Measurements from ENCODE around the gene DENND5A.
"Not testable (repeated sequence)": the region's sequence is repeated elsewhere in the genome, so short reads cannot be mapped to it uniquely, and the experiment has no call there.

DENND5A gene

DNA sequence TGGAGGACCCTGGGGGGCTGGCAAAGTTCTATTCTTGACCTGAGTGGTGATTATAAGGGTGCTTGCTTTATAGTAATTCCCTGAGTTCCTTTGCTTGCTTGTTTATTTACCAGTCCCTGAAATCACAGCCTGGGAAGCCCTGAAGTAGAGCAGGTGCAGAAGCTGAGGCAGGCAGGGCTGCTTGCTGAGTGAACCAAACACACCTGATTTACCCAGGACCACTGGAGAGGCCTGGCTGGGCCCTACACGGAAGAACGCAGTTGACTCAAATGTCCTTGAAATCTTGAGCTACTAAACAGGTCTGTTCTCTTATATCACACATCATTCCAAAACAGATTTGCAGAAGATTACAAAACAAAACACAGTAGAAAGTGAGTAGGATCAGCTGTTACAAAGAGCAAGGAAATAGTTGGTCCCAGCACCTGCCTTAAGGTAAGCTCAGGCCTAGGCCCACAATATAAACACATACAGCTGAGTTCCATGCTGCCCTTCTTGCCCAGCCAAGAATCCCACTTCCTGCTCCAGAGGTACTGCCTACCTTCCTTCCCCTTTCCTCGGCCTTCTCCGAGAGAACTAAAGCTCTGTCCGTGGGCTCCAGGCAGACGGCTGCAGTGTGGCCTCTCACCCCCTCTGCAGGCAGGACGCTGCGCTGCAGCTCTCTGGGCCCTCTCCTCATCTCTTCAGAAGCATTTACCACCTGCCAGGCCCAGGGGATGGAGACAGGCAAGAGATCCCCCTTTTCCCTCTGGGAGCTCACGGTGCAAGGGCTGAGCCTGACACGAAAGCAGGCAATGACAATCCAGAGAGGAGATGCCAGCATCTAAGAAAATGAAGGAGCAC, 127.6 kb downstream of the DENND5A start:
- no peak for DNase-seq (ENCODE audit: low read depth)

DNA sequence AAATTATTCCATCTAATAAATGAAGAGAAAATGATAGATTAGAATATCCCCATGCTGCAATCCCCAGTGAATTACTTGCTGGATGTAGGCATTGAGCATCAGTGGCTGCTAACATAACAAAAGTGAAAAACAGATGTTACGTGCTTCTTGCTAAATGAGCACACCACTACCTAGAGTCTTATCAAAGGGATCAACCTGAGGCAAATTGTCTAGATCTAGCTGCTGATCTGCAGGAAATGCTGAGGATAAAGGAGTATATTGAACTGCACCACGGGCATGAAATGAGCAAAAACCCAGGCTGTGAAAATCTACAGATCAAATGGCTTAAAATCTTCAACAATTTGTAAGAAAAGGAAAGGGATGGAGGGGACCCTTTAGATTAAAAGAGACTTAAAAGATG, 128.4 kb downstream of the DENND5A start:
- no peak for DNase-seq (ENCODE audit: low read depth)

DNA sequence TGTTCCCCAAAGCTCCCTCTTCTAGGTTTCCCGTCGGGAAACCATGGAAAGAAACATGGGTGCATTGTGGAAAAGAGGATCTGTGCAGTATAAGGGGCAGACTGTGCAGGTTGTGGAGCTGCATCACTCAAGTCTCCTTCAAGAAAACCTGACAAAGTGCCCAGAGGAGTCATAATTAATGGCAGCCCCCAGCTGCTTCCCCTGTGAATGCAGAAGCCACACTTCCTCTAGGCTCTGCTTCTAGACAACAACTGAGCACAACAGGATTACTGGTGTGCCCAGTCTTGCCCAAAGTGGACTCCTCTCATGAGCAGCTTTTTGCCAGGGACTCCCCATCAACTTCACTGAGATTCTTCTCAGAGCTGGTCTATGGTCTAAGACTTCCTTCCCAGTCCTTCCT, 131.2 kb downstream of the DENND5A start:
- DNase-seq (ENCODE audit: low read depth), result no peak

DNA sequence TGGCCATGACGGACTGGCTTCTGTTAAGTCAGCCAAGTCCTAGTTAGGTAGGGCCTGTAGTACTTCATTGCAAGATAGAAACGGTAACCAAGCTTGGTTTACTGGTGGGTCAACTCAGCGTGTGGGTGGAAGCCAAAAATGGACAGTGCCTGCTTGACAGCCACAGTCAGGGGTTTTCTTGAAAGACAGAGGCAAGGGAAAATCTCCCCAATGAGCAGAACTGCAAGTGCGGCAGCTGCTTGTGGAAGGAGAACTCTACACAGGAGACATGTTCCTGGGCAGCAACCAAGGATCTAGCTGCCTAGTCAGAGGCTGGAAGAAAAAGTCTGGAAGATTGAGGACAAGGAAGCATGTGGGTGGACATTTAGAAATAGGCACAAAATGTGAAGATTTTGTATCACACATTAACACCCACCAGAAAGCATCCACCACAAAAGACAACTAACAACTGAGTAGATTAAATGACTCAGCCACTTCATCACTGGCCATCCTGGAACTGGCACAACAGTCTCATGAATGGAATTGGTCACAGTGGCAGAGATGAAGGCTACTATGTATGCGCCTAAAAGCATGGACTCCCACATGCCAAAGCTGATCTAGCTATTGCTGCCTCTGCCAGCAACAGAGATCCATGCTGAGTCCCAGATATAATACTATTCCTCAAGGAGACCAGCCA, 132.8 kb downstream of the DENND5A start:
- DNase-seq (ENCODE audit: low read depth), result no peak

DNA sequence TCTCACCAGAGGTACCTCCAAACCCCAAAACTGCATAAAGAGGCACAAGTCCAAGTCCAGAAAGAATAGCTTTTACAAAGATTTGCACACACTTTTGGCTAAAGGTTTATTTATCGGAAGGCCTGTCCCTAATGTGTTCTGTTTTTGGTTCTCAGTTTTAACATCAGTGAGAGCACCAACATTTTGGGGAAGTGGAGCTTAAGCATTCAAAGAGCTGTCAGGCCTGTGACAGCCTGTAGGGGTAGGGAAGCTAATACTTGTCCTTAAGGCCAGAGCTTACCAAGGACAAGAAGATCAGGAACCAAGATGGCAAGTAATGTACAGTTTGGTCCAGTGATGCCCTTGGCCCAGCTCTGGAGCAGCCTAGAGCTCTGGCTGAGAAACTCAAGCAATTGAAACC, 134.9 kb downstream of the DENND5A start:
- no peak for DNase-seq (ENCODE audit: low read depth)

DNA sequence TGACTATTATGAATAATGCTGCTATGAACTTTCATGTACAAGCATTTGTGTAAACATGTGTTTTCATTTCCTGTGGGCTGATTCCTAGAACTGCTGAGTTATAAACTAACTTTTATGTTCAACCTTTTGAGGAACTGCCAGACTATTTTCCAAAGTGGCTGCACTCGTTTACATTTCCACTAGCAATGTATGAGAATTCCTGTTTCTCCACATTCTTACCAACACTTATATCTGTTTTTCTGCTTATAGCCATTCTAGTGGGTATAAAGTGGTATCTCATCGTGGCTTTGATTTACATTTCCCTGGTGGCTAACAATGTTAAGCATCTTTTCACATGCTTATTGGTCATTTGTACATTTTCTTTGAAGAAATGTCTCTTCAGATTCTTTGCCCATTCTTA, 138.5 kb downstream of the DENND5A start:
- no peak for DNase-seq (ENCODE audit: low read depth)

DNA sequence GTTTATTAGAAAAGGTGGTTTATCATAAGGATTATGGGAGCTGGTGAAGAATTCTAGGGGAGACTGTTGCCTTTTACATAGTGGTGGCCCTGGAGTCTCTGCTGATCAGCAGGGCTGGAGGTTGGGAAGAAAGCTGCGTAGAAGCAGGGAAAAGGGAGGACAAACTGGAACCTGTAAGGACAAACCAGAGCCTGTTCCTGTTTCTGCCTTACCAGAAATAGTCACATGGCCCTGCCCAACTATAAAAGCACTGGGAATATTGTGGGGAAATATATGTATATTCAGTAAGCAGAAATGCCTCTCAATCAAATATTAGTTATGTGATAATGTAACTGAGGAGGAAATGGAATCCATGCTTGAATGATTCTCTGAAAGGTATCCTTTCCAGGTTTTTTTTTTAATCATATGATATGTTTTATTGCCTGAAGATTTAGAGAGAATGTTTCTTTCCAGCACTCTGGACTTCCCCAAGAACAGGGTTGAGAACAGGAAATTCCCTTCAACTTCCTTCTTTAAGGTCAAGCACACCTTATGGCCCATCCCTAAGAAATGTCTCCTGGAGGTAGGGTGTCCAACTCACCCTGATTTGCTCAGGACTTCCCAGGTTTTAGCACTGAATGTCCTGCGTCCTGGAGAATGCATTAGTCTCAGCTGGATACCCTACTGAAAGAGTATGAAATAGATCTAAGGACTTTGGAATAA, 139.8 kb downstream of the DENND5A start:
- no peak for DNase-seq (ENCODE audit: low read depth)

DNA sequence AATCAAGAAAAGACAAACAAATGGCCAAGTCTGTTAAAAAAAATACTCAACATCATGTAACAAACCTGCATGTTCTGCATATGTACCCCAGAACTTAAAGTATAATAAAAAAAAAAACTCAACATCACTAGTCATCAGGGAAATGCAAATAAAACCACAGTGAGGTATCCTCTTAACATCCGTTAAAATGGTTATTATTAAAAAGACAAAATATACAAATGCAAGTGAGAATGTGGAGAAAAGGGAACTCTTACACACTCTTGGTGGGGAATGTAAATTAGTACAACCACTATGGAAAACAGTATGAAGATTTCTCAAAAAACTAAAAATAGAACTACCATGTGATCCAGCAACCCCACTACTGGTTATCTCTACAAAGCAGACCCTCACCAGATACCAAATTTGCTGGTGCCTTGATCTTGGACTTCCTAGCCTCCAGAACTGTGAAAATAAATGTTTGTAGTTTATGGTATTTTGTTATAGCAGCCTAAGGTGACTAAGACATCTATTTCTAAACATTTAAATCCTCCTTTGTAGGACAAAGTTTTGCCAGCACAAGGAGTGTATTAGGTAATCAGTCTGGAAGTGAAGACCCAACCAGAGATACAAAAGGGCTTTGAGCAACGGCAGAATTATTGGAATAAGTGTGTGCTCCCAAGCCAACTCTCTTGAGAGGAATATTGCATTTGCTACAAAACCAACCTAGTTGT, 141.4 kb downstream of the DENND5A start:
- DNase-seq (ENCODE audit: low read depth), result no peak

DNA sequence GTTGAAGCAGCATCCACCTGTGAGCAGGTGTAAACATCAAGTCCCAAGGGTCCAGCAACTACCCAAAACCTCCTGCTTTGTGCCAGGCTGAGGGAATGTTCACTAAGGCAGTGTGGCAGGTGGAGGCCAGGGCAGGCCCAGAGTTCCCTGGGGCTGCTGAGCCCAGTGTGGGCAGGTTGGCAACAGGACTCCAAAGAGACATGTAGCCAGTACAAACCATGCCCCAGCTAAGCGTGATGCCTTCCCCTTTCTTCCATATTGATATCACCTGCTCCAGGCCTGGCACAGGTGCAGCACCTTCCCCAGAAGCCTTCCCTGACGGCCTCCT, 143.7 kb downstream of the DENND5A start:
- DNase-seq (ENCODE audit: low read depth), result no peak

DNA sequence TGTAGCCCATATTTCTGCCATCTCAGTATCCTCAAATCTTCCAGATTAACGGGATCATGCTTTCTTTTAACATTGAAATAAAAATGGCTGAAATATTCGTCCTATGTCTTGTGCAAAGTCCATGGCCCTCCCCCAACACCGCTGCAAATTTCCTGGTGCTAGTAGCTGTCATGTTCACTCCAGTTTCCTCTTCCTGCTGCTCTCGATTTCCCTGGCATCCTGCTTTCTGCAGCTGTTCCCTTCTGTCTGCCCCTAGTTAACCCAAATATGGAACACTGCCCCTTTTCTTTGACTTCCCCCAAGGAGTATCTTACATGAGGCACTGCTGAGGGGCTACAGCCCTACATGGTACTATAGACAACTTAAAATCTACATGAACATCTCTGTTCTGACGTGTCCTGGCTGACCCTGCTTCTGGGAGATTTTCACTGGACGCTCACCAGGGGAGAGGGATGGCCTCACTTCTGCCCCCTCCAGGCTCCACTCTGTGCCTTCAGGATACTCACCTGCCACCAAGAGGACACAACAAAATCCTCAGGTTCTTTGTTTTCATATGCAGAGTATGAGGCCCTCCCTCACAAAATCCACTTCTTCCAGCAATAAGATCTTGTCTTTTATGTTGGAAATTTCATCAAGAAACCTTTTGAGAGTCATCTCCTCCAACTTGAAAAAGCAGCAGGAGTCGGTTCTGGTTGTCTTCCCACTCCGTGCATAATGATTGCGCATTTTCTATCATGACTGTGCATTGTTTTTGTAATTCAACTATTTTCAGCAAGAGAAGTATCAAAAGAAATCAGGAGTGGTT, 144.3 kb downstream of the DENND5A start:
- DNase-seq (ENCODE audit: low read depth), result no peak

DNA sequence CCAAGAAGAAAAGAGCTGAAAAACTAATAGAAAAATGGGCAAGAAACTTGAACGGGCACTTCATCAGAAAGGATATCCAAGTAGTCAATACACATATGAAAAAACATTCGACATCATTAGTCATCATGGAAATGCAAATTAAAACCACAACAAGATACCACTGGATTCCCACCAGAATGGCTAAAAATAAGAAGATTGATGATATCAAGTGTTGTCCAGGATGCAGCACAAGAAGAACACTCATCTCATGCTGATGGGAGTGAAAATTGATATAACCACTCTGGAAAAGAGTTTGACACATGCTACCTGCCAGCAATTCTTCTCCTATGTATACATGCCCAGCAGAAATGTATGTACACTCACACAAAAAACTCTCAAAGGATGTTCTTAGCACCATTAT, 146.9 kb downstream of the DENND5A start:
- DNase-seq (ENCODE audit: low read depth), result no peak

DNA sequence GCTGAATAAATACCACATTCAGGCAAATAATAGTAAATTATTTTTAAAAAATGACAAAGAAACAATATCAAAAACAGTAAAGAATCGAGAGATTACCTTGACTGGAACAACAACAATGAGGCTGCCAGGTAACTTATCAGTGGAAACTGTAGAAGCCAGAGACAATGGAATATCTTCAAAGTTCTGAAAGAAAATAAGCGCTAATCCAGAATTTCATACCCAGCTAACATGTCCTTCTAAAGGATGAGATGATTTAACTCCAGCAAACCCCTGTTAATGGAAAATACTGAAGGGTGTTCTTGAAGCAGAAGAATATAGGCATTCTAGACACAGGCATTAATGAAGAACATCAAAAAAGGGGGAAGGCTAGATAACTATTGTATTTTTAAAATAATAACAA, 153.1 kb downstream of the DENND5A start:
- DNase-seq (ENCODE audit: low read depth), result no peak

DNA sequence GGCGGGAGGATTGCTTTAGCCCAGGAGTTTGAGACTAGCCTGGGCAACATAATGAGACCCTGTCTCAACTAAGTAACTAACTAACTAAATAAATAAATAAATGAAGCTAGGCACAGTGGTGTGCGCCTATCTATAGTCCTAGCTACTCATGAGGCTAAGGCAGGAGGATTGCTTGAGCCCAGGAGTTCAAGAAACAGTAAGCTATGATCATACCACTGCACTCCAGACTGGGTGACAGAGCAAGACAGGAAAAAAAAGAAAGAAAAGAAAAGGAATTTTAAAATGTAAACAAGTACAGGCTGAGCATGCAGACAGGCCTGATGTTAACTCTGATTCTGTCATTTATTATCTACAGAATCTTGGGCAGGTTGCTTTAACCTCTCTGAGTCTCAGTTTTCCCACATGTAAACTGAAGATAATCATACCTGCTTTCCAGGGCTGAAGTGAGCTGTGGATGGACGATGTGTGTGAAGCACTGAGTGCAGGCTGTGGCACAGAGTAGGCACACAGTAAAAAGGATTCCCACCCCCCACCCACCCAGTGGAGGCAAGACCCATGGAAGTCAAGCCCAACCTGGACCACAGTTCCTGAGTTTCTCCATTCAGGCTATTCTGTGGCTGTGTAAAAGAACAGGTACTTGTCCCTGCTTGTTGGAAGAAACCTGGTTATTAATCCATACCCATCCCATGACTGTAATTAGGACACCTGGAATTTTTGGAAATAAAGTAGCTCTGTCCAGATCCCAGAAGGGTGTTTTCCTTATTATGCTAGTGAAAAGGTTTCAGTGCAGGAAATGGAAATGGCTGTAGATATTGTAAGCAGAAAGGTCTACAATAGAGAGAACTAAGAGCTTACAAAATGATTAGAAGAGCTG, 155.1 kb downstream of the DENND5A start:
- DNase-seq (ENCODE audit: low read depth), result no peak

DNA sequence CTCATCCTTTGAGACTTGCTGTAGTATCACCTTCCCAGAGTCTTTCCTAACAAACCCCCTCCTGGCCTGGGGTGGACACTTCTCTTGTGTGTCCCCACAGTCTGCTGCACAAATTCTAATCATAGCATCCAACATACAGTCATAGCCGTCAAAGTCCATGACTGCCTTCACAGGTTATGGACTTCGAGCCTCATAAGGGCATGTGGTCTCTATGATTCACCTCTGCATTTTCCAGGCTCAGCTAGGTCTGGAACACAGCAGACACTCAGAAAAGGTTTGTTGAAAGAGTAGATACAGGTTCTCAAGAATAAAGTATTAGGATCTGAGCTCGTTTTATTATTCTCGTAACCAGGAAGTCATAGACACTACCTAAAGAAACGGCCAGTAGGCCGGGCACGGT, 160.6 kb downstream of the DENND5A start:
- no peak for DNase-seq (ENCODE audit: low read depth)

DNA sequence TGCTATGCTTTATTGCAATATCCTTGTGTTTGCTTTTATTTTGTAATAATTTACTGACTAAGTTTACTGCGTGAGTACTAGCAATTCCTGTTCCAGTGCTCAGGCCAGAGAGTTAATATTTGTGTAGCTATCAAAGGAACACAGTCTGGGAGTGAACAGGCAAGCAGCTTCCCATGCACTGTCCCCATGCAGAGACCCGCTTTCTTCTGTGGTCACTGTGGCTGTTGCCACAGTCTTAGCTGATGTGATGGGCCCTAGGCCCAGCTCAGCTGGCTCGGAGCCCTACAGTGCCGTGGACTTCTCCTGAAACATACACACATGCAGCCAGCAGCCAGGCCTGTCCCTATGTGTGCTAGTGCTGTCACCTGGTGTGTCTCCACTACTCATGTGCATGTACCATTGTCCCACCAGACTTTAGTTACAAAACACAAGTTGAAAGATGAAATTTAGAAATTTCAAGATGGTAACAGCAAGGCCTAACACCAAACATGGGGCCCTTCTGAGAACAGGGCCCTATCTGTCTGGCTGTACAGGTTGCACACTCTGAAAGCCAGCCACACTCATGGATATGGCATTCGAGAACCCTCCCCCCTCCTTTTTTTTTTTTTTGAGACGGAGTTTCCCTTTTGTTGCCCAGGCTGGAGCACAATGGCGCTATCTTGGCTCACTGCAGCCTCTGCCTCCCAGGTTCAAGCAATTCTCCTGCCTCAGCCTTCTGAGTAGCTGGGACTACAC, 161.4 kb downstream of the DENND5A start:
- no peak for DNase-seq (ENCODE audit: low read depth)

DNA sequence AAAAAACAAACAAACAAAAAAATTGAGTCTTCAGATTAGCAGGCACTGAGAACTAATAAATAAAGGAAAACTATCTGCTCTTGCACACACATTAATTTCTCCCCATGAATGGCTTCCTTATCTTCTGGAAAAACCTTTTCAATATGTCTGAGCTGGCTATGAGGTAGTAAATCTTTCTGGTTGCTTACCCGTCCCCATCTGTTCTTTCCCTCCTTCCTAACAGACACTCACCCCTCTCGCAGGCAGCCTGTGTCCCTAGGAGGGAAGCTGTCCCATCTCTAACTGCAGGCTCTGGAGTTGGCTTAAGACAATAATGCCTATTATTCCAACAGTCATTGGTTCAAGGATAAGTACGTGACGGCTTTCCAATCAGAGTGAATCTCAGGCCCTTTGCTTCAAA, 165.5 kb downstream of the DENND5A start:
- no peak for DNase-seq (ENCODE audit: low read depth)

DNA sequence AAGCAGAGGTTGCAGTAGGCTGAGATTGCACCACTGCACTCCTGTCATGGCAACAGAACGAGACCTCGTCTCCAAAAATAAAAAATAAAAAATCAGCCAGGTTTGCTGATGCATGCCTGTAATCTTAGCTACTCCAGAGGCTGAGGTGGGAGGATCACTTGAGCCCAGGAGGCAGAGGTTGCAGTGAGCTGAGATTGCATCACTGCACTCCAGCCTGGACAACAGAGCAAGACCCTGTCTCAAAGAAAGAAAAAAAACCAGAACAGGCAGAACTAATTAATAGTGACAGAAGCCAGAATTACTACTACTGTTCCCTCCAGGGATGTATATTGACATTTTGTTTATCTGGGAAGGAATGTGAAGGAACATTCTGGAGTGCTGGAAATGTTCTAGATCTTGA, 166.7 kb downstream of the DENND5A start:
- not testable (repeated sequence) for DNase-seq (ENCODE audit: low read depth)

DNA sequence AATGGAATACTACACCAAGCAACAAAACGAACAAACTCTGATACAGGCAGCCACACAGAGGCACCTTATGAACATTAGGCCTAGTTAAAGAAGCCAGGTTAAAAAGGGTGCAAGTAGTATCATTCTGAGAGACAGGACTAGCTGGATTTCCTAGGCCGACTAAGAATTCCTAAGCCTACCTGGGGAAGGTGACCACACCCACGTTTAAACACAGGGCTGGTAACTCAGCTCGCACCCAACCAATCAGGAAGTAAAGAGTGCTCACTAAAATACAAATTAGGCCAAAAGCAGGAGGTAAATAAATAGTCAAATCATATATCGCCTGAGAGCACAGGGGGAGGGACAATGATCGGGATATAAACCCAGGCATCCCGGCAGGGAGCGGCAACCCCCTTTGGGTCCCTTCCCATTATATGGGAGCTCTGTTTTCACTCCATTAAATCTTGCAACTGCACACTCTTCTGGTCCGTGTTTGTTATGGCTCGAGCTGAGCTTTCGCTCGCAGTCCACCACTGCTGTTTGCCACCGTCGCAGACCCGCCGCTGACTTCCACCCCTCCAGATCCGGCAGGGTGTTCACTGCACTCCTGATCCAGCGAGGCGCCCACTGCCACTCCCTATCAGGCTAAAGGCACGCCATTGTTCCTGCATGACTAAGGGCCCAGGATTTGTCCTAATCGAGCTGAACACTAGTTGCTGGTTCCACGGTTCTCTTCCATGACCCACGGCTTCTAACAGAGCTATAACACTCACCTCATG, 167.8 kb downstream of the DENND5A start:
- not testable (repeated sequence) for DNase-seq (ENCODE audit: low read depth)

DNA sequence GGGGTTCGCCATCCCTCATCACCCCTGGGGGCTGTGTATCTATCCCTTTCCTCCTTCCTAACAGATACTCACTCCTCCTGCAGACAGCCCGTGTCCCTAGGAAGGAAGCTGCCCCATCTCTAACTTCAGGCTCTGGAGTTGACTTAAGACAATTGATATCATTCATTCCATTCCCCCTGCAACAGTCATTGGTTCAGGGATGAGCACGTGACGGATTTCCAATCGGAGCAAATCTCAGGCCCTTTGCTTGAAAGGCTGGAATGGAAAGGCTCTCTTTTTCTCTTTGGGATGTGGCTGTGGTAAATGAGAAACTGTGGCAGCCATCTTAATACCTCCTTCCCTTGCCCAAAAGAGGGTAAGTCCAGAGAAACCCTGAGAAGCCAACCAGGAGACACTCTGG, 168.7 kb downstream of the DENND5A start:
- no peak for DNase-seq (ENCODE audit: low read depth)
